IMR-90 (cell line): Measurements from ENCODE around the gene PCDHGA7.
"Not testable (repeated sequence)": the region's sequence is repeated elsewhere in the genome, so short reads cannot be mapped to it uniquely, and the experiment has no call there.

Experiments used
- BHLHE40 ChIP-seq: fragments of 150-350 bp; IDR thresholded peaks from 2 replicates; pipeline ENCODE4 v1.6.1; 2016; ENCODE audit warnings: mild to moderate bottlenecking, low read depth, low read length
- CEBPB ChIP-seq: IDR thresholded peaks from 2 replicates; pipeline ENCODE4 v1.6.1; 2012; ENCODE audit warnings: low read depth, low read length, improper control_type of control experiment
- CHD1 ChIP-seq: IDR thresholded peaks from 2 replicates; pipeline ENCODE4 v1.6.1; 2012; ENCODE audit warnings: low read depth, low read length, improper control_type of control experiment
- FOS ChIP-seq: fragments of 150-350 bp; IDR thresholded peaks from 2 replicates; pipeline ENCODE4 v1.6.1; 2016; ENCODE audit warnings: low read depth, low read length
- MAFK ChIP-seq: IDR thresholded peaks from 2 replicates; pipeline ENCODE4 v1.6.1; 2012; ENCODE audit warnings: low read depth, low read length, improper control_type of control experiment
- POLR2A ChIP-seq: IDR thresholded peaks from 2 replicates; pipeline ENCODE4 v1.6.1; 2012; ENCODE audit warnings: mild to moderate bottlenecking, low read depth, low read length
- RAD21 ChIP-seq: IDR thresholded peaks from 2 replicates; pipeline ENCODE4 v1.6.1; 2012; ENCODE audit warnings: low read length, improper control_type of control experiment
- RFX5 ChIP-seq: IDR thresholded peaks from 2 replicates; pipeline ENCODE4 v1.8.0; 2012; ENCODE audit warnings: low read depth, mild to moderate bottlenecking, low read length, moderate library complexity
- SMC3 ChIP-seq: fragments of 150-350 bp; IDR thresholded peaks from 2 replicates; pipeline ENCODE4 v1.6.1; 2016; ENCODE audit warnings: low read depth, mild to moderate bottlenecking, antibody characterized with exemption, low read length, moderate library complexity
- TF ChIP-seq, protein P1 (sequence below): conservative IDR thresholded peaks from 2 replicates; pipeline ENCODE4 v1.5.1; 2012; ENCODE audit warnings: mild to moderate bottlenecking, low read depth, low read length, improper control_type of control experiment
- TF ChIP-seq, protein P2 (sequence below): fragments of 150-350 bp; IDR thresholded peaks from 2 replicates; pipeline ENCODE4 v1.6.1; 2017; ENCODE audit warnings: mild to moderate bottlenecking, antibody characterized with exemption, low read length, low read depth

- TF ChIP-seq MAFK, POLR2A, CHD1, RFX5, BHLHE40, CEBPB, SMC3, RAD21, FOS: not testable (repeated sequence)
- TF ChIP-seq, protein P1, sequence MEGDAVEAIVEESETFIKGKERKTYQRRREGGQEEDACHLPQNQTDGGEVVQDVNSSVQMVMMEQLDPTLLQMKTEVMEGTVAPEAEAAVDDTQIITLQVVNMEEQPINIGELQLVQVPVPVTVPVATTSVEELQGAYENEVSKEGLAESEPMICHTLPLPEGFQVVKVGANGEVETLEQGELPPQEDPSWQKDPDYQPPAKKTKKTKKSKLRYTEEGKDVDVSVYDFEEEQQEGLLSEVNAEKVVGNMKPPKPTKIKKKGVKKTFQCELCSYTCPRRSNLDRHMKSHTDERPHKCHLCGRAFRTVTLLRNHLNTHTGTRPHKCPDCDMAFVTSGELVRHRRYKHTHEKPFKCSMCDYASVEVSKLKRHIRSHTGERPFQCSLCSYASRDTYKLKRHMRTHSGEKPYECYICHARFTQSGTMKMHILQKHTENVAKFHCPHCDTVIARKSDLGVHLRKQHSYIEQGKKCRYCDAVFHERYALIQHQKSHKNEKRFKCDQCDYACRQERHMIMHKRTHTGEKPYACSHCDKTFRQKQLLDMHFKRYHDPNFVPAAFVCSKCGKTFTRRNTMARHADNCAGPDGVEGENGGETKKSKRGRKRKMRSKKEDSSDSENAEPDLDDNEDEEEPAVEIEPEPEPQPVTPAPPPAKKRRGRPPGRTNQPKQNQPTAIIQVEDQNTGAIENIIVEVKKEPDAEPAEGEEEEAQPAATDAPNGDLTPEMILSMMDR = not testable (repeated sequence)
- TF ChIP-seq, protein P2, sequence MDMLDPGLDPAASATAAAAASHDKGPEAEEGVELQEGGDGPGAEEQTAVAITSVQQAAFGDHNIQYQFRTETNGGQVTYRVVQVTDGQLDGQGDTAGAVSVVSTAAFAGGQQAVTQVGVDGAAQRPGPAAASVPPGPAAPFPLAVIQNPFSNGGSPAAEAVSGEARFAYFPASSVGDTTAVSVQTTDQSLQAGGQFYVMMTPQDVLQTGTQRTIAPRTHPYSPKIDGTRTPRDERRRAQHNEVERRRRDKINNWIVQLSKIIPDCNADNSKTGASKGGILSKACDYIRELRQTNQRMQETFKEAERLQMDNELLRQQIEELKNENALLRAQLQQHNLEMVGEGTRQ = not testable (repeated sequence)
Measured at GRCh38 chr5:141414548-141415274, 32.2 kb downstream of the PCDHGA7 start.
